HG03060 (cell line): ENCODE measurements around the gene GABARAP.

Source experiments
- ATAC-seq: cut with Tn5 transposase; IDR thresholded peaks from one replicate; pipeline ENCODE4 v1.9.1; 2021; ENCODE audit warnings: low read depth, moderate number of reproducible peaks; ENCODE audit not compliant: unreplicated experiment

The GABARAP gene

GRCh38 chr17:7241783-7242716 is at the start of gene GABARAP:
Gene GABARAP, minus strand, starts transcription at chr17:7242449. Its CDS starts 119 bp downstream, at chr17:7242330.
- ATAC-seq = peak; percentile 21

GRCh38 chr17:7290685-7291084 is 48.4 kb upstream of the GABARAP start:
- no peak for ATAC-seq

DNA sequence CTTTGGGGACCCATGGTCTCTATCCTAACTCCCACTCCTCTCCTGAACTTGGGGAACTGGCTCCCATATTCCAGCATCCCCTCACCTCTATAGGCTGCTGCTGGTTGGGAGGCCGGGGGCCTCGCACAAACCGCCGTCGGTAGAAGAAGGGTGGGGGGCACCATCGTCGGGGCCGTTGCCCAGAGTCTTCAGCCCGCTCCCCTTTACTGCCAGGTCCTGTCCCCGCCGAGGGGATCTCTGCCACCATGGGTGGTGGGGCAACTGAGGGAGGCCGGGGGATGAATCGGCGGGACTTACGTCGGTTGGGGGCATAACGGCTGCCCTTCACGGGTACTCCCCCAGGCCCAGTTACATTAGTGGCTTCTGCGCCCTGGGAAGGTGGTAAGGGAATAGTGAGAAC is 47.9 kb upstream of the GABARAP start:
- no peak for ATAC-seq

- no peak for ATAC-seq
Measured at GRCh38 chr17:7289256-7290032, 47.2 kb upstream of the GABARAP start.

DNA sequence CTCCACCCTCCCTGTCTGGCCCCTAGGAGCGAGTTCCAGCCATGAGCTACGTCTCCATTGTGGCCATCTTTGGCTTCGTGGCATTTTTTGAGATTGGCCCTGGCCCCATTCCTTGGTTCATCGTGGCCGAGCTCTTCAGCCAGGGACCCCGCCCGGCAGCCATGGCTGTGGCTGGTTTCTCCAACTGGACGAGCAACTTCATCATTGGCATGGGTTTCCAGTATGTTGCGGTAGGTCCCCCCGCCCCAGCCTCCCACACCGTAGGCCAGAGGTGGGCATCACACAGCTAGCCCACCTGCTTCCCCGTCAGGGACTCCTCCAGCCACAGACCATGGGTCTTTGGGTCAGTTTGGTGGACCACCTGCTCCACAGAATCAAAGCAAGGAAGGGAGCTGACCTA is 43.4 kb upstream of the GABARAP start:
- no peak for ATAC-seq

- no peak for ATAC-seq
Measured at GRCh38 chr17:7284911-7285310, 42.7 kb upstream of the GABARAP start.

GRCh38 chr17:7283471-7284216 is 41.4 kb upstream of the GABARAP start:
- no peak for ATAC-seq

- no peak for ATAC-seq
Measured at GRCh38 chr17:7282752-7283321, 40.6 kb upstream of the GABARAP start.

DNA sequence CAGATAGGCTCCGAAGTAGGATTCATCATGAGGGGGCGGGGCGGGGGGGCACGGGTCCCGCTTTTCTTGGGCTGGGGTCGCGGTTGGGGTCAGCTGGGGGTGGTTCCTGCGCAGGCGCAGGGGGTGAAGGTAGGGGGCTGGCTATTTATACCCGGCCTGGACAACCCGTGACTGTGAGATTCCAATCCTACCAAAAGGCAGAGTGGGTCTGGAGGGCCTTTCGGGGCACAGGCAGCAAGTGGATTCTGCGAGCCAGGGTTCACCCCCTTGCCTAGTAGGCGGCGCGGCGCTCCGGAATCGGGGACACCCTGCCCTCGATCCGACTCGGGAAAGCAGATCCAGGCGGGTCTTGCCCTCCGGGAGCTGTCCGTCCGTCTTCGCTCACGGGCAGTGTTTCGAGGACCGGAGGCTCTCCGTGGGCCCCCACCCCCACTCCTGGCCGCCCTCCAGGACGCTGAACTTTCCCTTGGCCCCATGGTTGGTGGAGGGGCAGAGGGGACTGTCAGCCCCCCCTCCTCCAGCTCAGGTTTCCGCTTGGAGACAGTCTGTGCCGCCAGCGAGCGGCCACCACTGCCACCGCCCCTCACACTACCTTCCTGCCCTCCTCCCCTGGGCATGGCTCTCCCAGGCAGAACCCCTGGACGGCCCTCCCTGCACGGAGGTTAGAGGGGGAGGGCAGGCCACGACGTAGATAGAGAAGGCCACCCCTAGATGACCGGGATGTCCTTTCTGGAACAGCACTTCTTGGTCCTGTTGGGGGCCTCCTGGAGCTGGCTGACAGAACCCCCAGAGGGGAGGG is 39.9 kb upstream of the GABARAP start:
- ATAC-seq = no peak

- ATAC-seq = no peak
Measured at GRCh38 chr17:7281074-7281952, 39.1 kb upstream of the GABARAP start, which contains the start of gene SLC2A4. Gene SLC2A4, plus strand, starts transcription at chr17:7281718. Its CDS starts 217 bp downstream, at chr17:7281935.

DNA sequence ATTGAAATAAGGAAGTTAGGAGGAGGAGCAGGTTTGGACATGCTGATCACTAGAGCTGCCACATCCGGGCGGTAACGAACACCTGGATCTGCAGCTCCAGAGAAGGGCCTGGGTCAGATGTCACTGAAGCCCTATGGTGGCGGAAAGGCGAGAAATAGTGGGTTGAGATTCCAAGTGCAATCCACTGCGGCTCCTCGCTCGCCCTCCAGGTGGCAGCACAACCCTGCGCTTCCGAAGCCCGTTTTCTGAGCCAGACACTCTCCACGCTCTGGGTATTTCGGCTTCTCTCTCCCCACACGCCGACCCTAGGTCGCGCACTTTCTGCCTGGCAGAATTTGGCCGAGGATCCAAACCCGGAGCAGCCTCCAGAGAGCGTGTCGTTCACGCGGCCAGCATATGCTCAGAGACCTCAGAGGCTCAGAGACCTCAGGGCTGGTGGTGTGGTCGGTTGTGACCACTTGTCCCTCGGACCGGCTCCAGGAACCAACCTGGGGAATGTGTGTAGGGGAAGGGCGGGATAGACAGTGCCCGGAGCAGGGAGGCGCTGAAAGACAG is 38.3 kb upstream of the GABARAP start:
- peak; percentile 66 for ATAC-seq

- ATAC-seq = no peak
Measured at GRCh38 chr17:7279448-7279847, 37.2 kb upstream of the GABARAP start.

GRCh38 chr17:7266784-7267183 is 24.5 kb upstream of the GABARAP start:
- ATAC-seq = no peak

GRCh38 chr17:7263801-7264078 is 21.5 kb upstream of the GABARAP start:
- no peak for ATAC-seq

DNA sequence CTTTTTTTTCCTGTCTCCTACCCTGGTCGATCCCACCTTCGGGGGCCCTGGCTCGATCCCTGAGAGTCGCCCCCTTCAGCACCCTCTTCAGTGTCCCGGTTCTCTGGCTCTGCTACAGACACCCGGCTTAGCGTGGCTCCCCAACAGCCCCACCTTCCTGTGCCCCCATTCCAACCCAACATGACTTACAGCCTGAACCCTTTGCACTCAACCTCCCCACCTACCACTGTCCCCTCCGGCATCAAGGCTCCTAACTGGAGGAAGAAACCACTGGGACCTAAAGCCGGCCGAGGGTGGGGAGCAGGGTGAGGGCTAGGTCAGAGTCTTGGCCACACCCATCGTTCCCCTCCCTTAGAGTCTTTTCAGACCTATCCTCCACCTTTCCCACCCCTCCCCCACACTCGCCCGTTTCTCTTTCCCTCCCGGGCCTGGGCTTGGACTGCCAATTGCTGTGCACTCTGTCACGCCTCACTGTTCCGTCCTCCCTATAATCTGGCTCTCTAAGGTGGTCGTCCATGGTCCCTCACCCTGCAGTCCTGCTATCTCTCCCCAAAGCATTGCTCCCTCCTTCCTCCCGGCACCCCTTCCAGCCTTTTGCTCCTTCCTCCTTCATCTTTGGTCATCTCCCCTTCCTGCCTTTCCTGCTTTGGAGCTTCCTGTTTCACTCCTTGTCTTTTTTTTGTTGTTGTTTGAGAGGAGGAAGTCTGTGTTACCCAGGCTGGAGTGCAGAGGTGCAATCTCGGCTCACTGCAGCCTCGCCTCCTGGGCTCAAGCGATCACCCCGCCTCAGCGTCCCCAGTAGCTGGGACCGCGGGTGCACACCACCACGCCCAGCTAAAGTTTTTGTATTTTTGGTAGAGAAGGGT is 20.9 kb upstream of the GABARAP start:
- no peak for ATAC-seq

DNA sequence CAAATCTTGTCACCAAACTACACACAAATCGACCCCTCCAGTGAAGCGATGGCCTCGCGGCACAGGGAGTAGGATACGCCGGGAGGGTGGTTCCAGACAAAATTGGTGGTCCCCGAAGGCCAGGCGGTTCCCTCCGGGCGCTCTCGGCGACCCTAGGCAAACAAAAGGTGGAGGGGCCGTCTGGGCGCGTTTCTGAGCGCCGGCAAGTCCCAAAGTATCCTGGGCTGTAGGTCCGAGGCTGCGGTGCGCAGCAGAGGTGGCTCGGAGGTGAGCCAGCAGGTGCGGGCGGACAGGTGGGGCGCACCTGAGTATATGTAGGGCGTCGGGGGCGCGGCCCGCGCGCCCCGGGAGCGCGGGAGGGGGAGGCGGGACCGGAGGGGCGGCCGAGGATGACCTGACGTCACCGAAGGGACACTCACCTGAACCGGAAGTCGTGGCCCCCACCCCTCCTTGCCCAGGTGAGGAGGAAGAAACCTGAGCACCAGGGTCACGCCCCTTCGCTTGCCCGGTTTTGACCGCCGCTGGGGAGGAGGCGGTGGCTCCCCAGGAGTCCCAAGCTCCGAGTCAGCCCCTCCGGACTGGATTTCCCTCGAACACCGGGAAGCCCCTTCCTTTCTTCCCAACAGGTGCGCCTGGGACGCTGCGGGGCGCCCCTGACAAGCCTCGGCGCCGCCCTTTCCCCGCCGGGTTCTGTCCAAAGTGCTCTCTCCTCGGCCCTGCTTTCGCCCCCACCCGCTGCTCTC is 20.1 kb upstream of the GABARAP start, which contains the start of gene CLDN7:
Gene CLDN7, minus strand, starts transcription at position 287 of the 743 bp plus-strand sequence. CDS start 435 bp downstream, outside the sequence.
- ATAC-seq = no peak
